HepG2 (cell line): ENCODE measurements around the gene OR2F1. TPM values are rescaled to one million over a fixed set of nuclear protein-coding genes. Genes with fewer than 3 reads are reported as not detected.

ENCODE experiments used
- ATAC-seq: fragments of 200-7000 bp; cut with Tn5 transposase; 3 replicates; pipeline ENCODE4 v1.9.1; 2020; ENCODE audit warnings: mild to moderate bottlenecking, moderate library complexity
- BruUV-seq: library from RNA; stranded (reverse); fragments of 400-500 nt; replicated peaks from 2 replicates; lab custom pipeline; 2021; lab: Mats Ljungman, UMichigan
- CTCF ChIA-PET: fragments of 300-600 bp; formaldehyde crosslinking; extraction: SDS; loops from one replicate; lab custom pipeline; 2021; ENCODE audit warnings: low total read pairs, inconsistent platforms, low intra/inter-chr PET ratio; lab: Yijun Ruan, JAX
- POLR2A ChIA-PET: fragments of 350-600 bp; sonication (Branson Sonifier 250); formaldehyde crosslinking; loops from one replicate; lab custom pipeline; 2020; ENCODE audit warnings: antibody characterized with exemption, inconsistent platforms; lab: Yijun Ruan, JAX
- DNase-seq: peaks from one replicate; pipeline ENCODE4 v3.0.0-alpha.2; 2015; ENCODE audit warnings: low spot score
- FAIRE-seq: peaks from 3 replicates; lab custom pipeline; 2011; peaks lifted over from hg19 to GRCh38; lab: Jason Lieb, UNC
- H2AFZ ChIP-seq: one replicate; pipeline ENCODE4 v1.6.1; 2011; ENCODE audit warnings: low read length, inconsistent platforms
- H3K27ac ChIP-seq: fragments of 300-600 bp; 3 replicates; pipeline ENCODE4 v1.8.0; 2011; ENCODE audit warnings: mixed run types, mild to moderate bottlenecking, mixed read lengths, low read length, inconsistent platforms; ENCODE audit not compliant: insufficient read depth; ENCODE audit errors: extremely low read length
- H3K27me3 ChIP-seq, 2 experiments: fragments of 200-600 bp in 1 of 2; 2 replicates in 1 of 2; 3 replicates in 1 of 2; pipeline versions ENCODE4 v1.6.0 to v1.8.0; 2011; ENCODE audit warnings: low read length in 2 of 2, mild to moderate bottlenecking in 2 of 2, moderate library complexity in 2 of 2, inconsistent platforms in 1 of 2; ENCODE audit not compliant: insufficient read depth in 2 of 2, control insufficient read depth in 1 of 2
- H3K36me3 ChIP-seq, 2 experiments: fragments of 200-600 bp in 1 of 2; replicated peaks in 1 of 2; 2 replicates in 1 of 2; 3 replicates in 1 of 2; pipeline versions ENCODE4 v1.5.1 to v1.8.0; 2011; ENCODE audit warnings: low read length in 2 of 2, inconsistent platforms in 1 of 2; ENCODE audit not compliant: insufficient read depth in 2 of 2, control insufficient read depth in 1 of 2
- H3K4me1 ChIP-seq: 2 replicates; pipeline ENCODE4 v1.5.1; 2012; ENCODE audit warnings: low read length, inconsistent platforms; ENCODE audit not compliant: insufficient read depth
- H3K4me2 ChIP-seq: 2 replicates; pipeline ENCODE4 v1.6.0; 2011; ENCODE audit warnings: low read depth, low read length, inconsistent platforms
- H3K4me3 ChIP-seq, 3 experiments: fragments of 200-600 bp in 1 of 3; sonication (generic), shearing (Covaris generic) in 1 of 3; replicated peaks in 1 of 3; 2 replicates each; pipeline ENCODE4 v1.5.1; 2011 to 2016; ENCODE audit warnings: low read length in 3 of 3, inconsistent platforms in 2 of 3, low read depth in 2 of 3, mild to moderate bottlenecking in 2 of 3, control low read depth in 1 of 3, mixed read lengths in 1 of 3; ENCODE audit not compliant: insufficient read depth in 1 of 3
- H3K79me2 ChIP-seq: one replicate; pipeline ENCODE4 v1.6.1; 2011; ENCODE audit warnings: low read length, inconsistent platforms; ENCODE audit not compliant: insufficient read depth
- H3K9ac ChIP-seq: 2 replicates; pipeline ENCODE4 v1.6.0; 2011; ENCODE audit warnings: mild to moderate bottlenecking, low read depth, low read length, inconsistent platforms; ENCODE audit not compliant: insufficient read depth
- H3K9me3 ChIP-seq: 2 replicates; pipeline ENCODE4 v1.5.1; 2012; ENCODE audit warnings: mild to moderate bottlenecking, low read length
- H4K20me1 ChIP-seq: 2 replicates; pipeline ENCODE4 v1.6.0; 2011; ENCODE audit warnings: inconsistent platforms, mild to moderate bottlenecking, low read length, moderate library complexity; ENCODE audit not compliant: insufficient read depth
- BRCA1 ChIP-seq: sonication (generic); formaldehyde crosslinking; IDR thresholded peaks from 2 replicates; pipeline ENCODE4 v1.4.0; 2020; ENCODE audit warnings: missing genetic modification reagents
- FOXO1 ChIP-seq: sonication (generic); formaldehyde crosslinking; IDR thresholded peaks from 2 replicates; pipeline ENCODE4 v1.4.0; 2020; ENCODE audit warnings: missing genetic modification reagents
- HDAC6 ChIP-seq: fragments of 200-600 bp; sonication (generic); IDR thresholded peaks from 2 replicates; pipeline ENCODE4 v1.7.0; 2017; ENCODE audit warnings: mild to moderate bottlenecking, antibody characterized with exemption, low read length, low read depth
- JUND ChIP-seq: sonication (generic); formaldehyde crosslinking; IDR thresholded peaks from 2 replicates; pipeline ENCODE4 v1.8.0; 2022; ENCODE audit warnings: mild to moderate bottlenecking, missing genetic modification reagents
- MYNN ChIP-seq: sonication (generic); formaldehyde crosslinking; IDR thresholded peaks from 2 replicates; pipeline ENCODE4 v1.4.0; 2020; ENCODE audit warnings: mild to moderate bottlenecking, low read depth, missing genetic modification reagents
- NAIF1 ChIP-seq: sonication (generic); formaldehyde crosslinking; IDR thresholded peaks from 2 replicates; pipeline ENCODE4 v1.5.0; 2020; ENCODE audit warnings: mild to moderate bottlenecking, missing genetic modification reagents, borderline replicate concordance
- RBM39 ChIP-seq: fragments of 200-400 bp; formaldehyde crosslinking; IDR thresholded peaks from one replicate; pipeline ENCODE4 v1.6.1; 2018; ENCODE audit warnings: antibody characterized with exemption, mild to moderate bottlenecking, low read depth, low read length; ENCODE audit not compliant: poor library complexity, severe bottlenecking
- WIZ ChIP-seq: sonication (generic); formaldehyde crosslinking; IDR thresholded peaks from 2 replicates; pipeline ENCODE4 v1.5.1; 2020; ENCODE audit warnings: mild to moderate bottlenecking, missing genetic modification reagents
- ZNF260 ChIP-seq: sonication (generic); formaldehyde crosslinking; IDR thresholded peaks from 2 replicates; pipeline ENCODE4 v1.4.0; 2020; ENCODE audit warnings: missing genetic modification reagents, low read depth, mild to moderate bottlenecking, borderline replicate concordance
- ZNF598 ChIP-seq: sonication (generic); formaldehyde crosslinking; IDR thresholded peaks from 2 replicates; pipeline ENCODE4 v1.5.1; 2020; ENCODE audit warnings: mild to moderate bottlenecking, missing genetic modification reagents, borderline replicate concordance
- WGBS: methylation state at CpG from one replicate; pipeline ENCODE4 v1.1.6; 2017; ENCODE audit warnings: low lambda C conversion rate; 5-methylcytosine and 5-hydroxymethylcytosine counted together
- in situ Hi-C: cut with HindIII; loops from 2 replicates; pipeline ENCODE4 v1.10.0; 2017; ENCODE audit warnings: low pct_unique_long_range_greater_than_20kb; ENCODE audit not compliant: extremely low pct_ligation_motif_present
- intact Hi-C: fragments of 100-400 bp; cut with micrococcal nuclease; formaldehyde crosslinking; loops from one replicate; pipeline ENCODE4 v1.10.0; 2022; ENCODE audit not compliant: unreplicated experiment
- polyA plus RNA-seq, 8 experiments: library from polyadenylated mRNA; depleted of rRNA in 3 of 8; stranded (reverse) in 7 of 8; unstranded in 1 of 8; fragments of >200 nt; fragmentation: Illumina TruSeq in 4 of 8; extraction: Trizol in 4 of 8; gene quantifications; 2 replicates each; pipeline versions ENCODE4 v1.2.1 to v1.2.3, GENCODE V29; 2011 to 2016; ENCODE audit warnings: low read depth in 4 of 8, missing spikeins in 1 of 8, mixed read lengths in 1 of 8; ENCODE audit not compliant: insufficient read depth in 1 of 8
- total RNA-seq, 5 experiments: library from RNA; depleted of rRNA; stranded (reverse); fragments of >200 nt; fragmentation: Illumina TruSeq; extraction: Trizol; gene quantifications; 2 replicates each; pipeline ENCODE4 v1.2.3, GENCODE V29; 2016; ENCODE audit warnings: low read depth in 1 of 5
- TF ChIP-seq, protein P1 (sequence below): fragments of 450-650 bp; IDR thresholded peaks from 2 replicates; pipeline ENCODE4 v1.6.1; 2017; ENCODE audit warnings: mild to moderate bottlenecking
- TF ChIP-seq, protein P2 (sequence below): IDR thresholded peaks from 2 replicates; pipeline ENCODE4 v1.6.1; 2012; ENCODE audit warnings: inconsistent platforms

OR2F1 gene
- total and polyA plus RNA-seq, 2 of the 13 experiments (the other 11 are each of a cell fraction or from before 2014, with no cell fraction given) = 0.36 to 1.5 TPM

DNA sequence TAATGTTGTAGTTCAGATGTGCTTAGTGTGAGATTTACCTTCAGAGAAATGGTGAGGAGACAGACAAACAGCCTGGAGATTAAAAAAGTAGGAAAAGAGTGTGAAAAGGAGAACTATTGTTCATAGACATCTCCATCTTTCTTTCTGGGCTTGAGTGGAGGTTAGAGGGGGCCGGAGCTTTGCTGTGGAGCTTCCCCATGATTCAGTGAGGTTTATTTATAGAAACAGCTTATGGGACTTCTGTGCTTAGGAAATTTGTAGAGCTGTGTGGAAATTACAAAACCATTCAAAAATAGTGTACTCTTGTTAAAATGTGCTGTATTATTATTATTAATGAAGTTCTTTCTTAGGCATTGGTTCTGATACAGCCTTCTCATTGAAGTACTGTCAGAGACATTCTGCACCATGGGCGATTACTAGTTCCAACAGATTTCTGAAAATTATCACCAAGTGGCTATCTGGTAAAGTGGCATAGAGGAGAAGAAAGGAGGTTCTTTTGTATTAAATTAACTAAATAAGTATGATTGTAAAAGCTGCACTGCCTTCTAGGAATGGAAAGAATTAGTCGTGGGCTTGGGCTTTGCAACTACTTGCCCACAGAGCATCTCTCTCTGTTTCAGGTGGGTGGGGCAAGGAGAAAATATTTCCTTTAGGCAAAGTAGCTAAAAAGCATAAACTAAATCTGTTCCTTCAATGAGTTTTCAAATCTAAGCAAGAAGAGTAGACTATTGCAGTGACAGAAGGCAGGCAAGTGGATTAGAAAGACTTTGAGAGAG is 44.0 kb upstream of the OR2F1 start:
- no peak overlapping the region for H3K9ac ChIP-seq
- CTCF ChIA-PET = no interaction called here

More for the DNA sequence above, 44.0 kb upstream of the OR2F1 start:
- POLR2A ChIA-PET = interaction anchor here (3.0 kb wide), 1 partner anchor 9 kb away, joined by 20 read pairs; the partner anchor contains the start of gene TCAF1
- Histone ChIP-seq H2AFZ (peak overlapping the region; percentile 60), H3K27ac (peak overlapping the region; percentile 32), H3K79me2 (no peaks in the 10 kb centered on the region), H3K27me3 (no peaks in the 10 kb centered on the region), H3K4me1 (peaks cover 83% of the 10 kb centered on the region), H3K4me3 (no peak overlapping the region), H4K20me1 (no peaks in the 10 kb centered on the region), H3K36me3 (no peaks in the 10 kb centered on the region), H3K9me3 (no peaks in the 10 kb centered on the region), H3K4me2 (no peak overlapping the region)
- in situ Hi-C loops (loop anchor here (25.0 kb wide), 1 partner anchor 523 kb away; the partner anchor contains the start of gene ZYX), intact Hi-C loops (no loop called here)
- WGBS = 93% methylated on average over 3 of the region's 3 CpGs
- DNase-seq (no peak), ATAC-seq (no peak), FAIRE-seq (no peak)
- no TSS peak for BruUV-seq
- TF ChIP-seq MYNN (CRISPR knock-in tag) (no peak), BRCA1 (CRISPR knock-in tag) (no peak), RBM39 (no peak), ZNF260 (CRISPR knock-in tag) (no peak), FOXO1 (CRISPR knock-in tag) (no peak), HDAC6 (no peak), JUND (no peak), WIZ (CRISPR knock-in tag) (no peak), ZNF598 (CRISPR knock-in tag) (no peak), NAIF1 (no peak)
- TF ChIP-seq, protein P1, sequence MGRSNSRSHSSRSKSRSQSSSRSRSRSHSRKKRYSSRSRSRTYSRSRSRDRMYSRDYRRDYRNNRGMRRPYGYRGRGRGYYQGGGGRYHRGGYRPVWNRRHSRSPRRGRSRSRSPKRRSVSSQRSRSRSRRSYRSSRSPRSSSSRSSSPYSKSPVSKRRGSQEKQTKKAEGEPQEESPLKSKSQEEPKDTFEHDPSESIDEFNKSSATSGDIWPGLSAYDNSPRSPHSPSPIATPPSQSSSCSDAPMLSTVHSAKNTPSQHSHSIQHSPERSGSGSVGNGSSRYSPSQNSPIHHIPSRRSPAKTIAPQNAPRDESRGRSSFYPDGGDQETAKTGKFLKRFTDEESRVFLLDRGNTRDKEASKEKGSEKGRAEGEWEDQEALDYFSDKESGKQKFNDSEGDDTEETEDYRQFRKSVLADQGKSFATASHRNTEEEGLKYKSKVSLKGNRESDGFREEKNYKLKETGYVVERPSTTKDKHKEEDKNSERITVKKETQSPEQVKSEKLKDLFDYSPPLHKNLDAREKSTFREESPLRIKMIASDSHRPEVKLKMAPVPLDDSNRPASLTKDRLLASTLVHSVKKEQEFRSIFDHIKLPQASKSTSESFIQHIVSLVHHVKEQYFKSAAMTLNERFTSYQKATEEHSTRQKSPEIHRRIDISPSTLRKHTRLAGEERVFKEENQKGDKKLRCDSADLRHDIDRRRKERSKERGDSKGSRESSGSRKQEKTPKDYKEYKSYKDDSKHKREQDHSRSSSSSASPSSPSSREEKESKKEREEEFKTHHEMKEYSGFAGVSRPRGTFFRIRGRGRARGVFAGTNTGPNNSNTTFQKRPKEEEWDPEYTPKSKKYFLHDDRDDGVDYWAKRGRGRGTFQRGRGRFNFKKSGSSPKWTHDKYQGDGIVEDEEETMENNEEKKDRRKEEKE = no peak
- TF ChIP-seq, protein P2, sequence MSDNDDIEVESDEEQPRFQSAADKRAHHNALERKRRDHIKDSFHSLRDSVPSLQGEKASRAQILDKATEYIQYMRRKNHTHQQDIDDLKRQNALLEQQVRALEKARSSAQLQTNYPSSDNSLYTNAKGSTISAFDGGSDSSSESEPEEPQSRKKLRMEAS = no peak
